GM23248 (cell line): Measurements from ENCODE around the gene PLCB3. TPM values are rescaled to one million over a fixed set of nuclear protein-coding genes. Genes with fewer than 3 reads are reported as not detected.
"Not testable (repeated sequence)": the region's sequence is repeated elsewhere in the genome, so short reads cannot be mapped to it uniquely, and the experiment has no call there.

ENCODE experiments used
- DNase-seq: peaks from one replicate; pipeline ENCODE4 v3.0.0-alpha.2; 2015
- H2AFZ ChIP-seq: fragments of 200-600 bp; sonication (generic); 2 replicates; pipeline ENCODE4 v1.6.1; 2016; ENCODE audit warnings: antibody characterized with exemption
- H3F3A ChIP-seq: fragments of 200-600 bp; sonication (generic); 2 replicates; pipeline ENCODE4 v1.6.1; 2016; ENCODE audit warnings: mild to moderate bottlenecking, antibody characterized with exemption, mixed run types; ENCODE audit not compliant: insufficient read depth
- H3K27ac ChIP-seq: fragments of 200-600 bp; sonication (generic); 2 replicates; pipeline ENCODE4 v1.5.1; 2016; ENCODE audit warnings: mild to moderate bottlenecking
- H3K27me3 ChIP-seq: fragments of 200-600 bp; sonication (generic); replicated peaks from 2 replicates; pipeline ENCODE4 v1.6.1; 2016; ENCODE audit warnings: mild to moderate bottlenecking; ENCODE audit not compliant: insufficient read depth
- H3K36me3 ChIP-seq: fragments of 200-600 bp; sonication (generic); 2 replicates; pipeline ENCODE4 v1.6.1; 2016; ENCODE audit warnings: low read depth, mild to moderate bottlenecking
- H3K4me1 ChIP-seq: fragments of 200-600 bp; sonication (generic); 2 replicates; pipeline ENCODE4 v1.6.1; 2016; ENCODE audit warnings: mild to moderate bottlenecking; ENCODE audit not compliant: insufficient read depth
- H3K4me2 ChIP-seq: fragments of 200-600 bp; sonication (generic); one replicate; pipeline ENCODE4 v1.6.1; 2016; ENCODE audit warnings: mild to moderate bottlenecking; ENCODE audit not compliant: unreplicated experiment
- H3K4me3 ChIP-seq: fragments of 200-600 bp; sonication (generic); 2 replicates; pipeline ENCODE4 v1.5.1; 2016; ENCODE audit warnings: mild to moderate bottlenecking
- H3K79me2 ChIP-seq: fragments of 200-600 bp; sonication (generic); 2 replicates; pipeline ENCODE4 v1.6.1; 2016; ENCODE audit warnings: mild to moderate bottlenecking; ENCODE audit not compliant: insufficient read depth
- H3K9ac ChIP-seq: fragments of 200-600 bp; sonication (generic); 2 replicates; pipeline ENCODE4 v1.6.1; 2016; ENCODE audit warnings: mild to moderate bottlenecking
- H3K9me2 ChIP-seq: fragments of 200-600 bp; sonication (generic); 2 replicates; pipeline ENCODE4 v1.6.1; 2016; ENCODE audit warnings: mixed run types, mild to moderate bottlenecking, moderate library complexity; ENCODE audit not compliant: insufficient read depth
- H3K9me3 ChIP-seq: fragments of 200-600 bp; sonication (generic); one replicate; pipeline ENCODE4 v1.6.1; 2017; ENCODE audit warnings: low read depth
- H4K20me1 ChIP-seq: fragments of 200-600 bp; sonication (generic); 2 replicates; pipeline ENCODE4 v1.6.0; 2016; ENCODE audit not compliant: insufficient read depth
- EZH2 ChIP-seq: fragments of 200-600 bp; sonication (generic); IDR thresholded peaks from 2 replicates; pipeline ENCODE4 v1.6.1; 2018; ENCODE audit warnings: antibody characterized with exemption, mild to moderate bottlenecking; ENCODE audit not compliant: insufficient read depth, poor library complexity, severe bottlenecking
- EZH2phosphoT487 ChIP-seq: fragments of 200-600 bp; sonication (generic); IDR thresholded peaks from 2 replicates; pipeline ENCODE4 v1.6.1; 2018; ENCODE audit warnings: antibody characterized with exemption, moderate library complexity, mild to moderate bottlenecking, low read depth; ENCODE audit not compliant: insufficient read depth
- WGBS, 2 experiments: methylation state at CpG; one replicate each; pipeline ENCODE4 v1.1.6; 2015 to 2017; ENCODE audit warnings: low lambda C conversion rate in 2 of 2, low coverage in 1 of 2; ENCODE audit errors: missing lambda C conversion rate in 2 of 2; 5-methylcytosine and 5-hydroxymethylcytosine counted together
- in situ Hi-C: fragments of 300-500 bp; cut with MboI; formaldehyde crosslinking; loops from 2 replicates; pipeline ENCODE4 v1.15.0; 2020
- polyA plus RNA-seq: library from polyadenylated mRNA; unstranded; fragments of >200 nt; fragmentation: Nextera tagmentation; extraction: Ambion mirVana; gene quantifications from 2 replicates; pipeline ENCODE4 v1.2.1, GENCODE V29; 2016
- total RNA-seq: library from RNA; depleted of rRNA; stranded (reverse); fragments of >200 nt; shearing (Covaris generic); gene quantifications from 2 replicates; pipeline ENCODE4 v1.2.3, GENCODE V29; 2014

PLCB3 gene
- total and polyA plus RNA-seq, 2 experiments from 2014 or later, result 6.5 to 32.7 TPM

GRCh38 chr11:64305075-64305690, 53.9 kb downstream of the PLCB3 start, which contains the start of gene ESRRA:
ESRRA (plus strand) TSS chr11:64305524; CDS start chr11:64307180, 1,656 bp downstream.
- peak within 1 kb of the TSS; percentile 88 for H3K4me2 ChIP-seq
- no peaks in the 10 kb centered on the region for H4K20me1 ChIP-seq
- H3K27ac ChIP-seq, result peak within 1 kb of the TSS; percentile 81
- peaks cover 22% of the 10 kb centered on the region; the same call in 1 of the 2 replicates for H3K79me2 ChIP-seq
- peak within 1 kb of the TSS; percentile 87 for H3K4me3 ChIP-seq
- H3F3A ChIP-seq, result 0 out of 2 replicates have a peak, but pooled peaks cover 11% of the 10 kb centered on the region
- no peaks in the 10 kb centered on the region for H3K9me3 ChIP-seq
- H3K36me3 ChIP-seq, result no peaks in the 10 kb centered on the region
- H2AFZ ChIP-seq, result peak within 1 kb of the TSS; percentile 78
- H3K9ac ChIP-seq, result peak within 1 kb of the TSS; percentile 79
- in situ Hi-C loops, result no loop called here
- peak; percentile 100 for DNase-seq
- H3K27me3 ChIP-seq, result no peaks in the 10 kb centered on the region
- WGBS, 2 experiments, result 2 to 4% methylated on average over 32 to 51 of the region's 81 CpGs
- TF ChIP-seq EZH2phosphoT487 (no peak), EZH2 (no peak)
- peaks cover 10% of the 10 kb centered on the region for H3K4me1 ChIP-seq
- H3K9me2 ChIP-seq, result no peaks in the 10 kb centered on the region

GRCh38 chr11:64305691-64306562, 54.6 kb downstream of the PLCB3 start:
- Histone ChIP-seq H3K36me3 (no peaks in the 10 kb centered on the region), H3K27ac (no peak overlapping the region), H3K4me2 (peak overlapping the region; percentile 75), H2AFZ (peak overlapping the region; percentile 78), H3F3A (0 out of 2 replicates have a peak, but pooled peaks cover 11% of the 10 kb centered on the region), H3K9ac (peak overlapping the region; percentile 79), H3K9me3 (no peaks in the 10 kb centered on the region), H4K20me1 (no peaks in the 10 kb centered on the region), H3K4me1 (peaks cover 6% of the 10 kb centered on the region; the same call in 1 of the 2 replicates), H3K9me2 (no peaks in the 10 kb centered on the region), H3K27me3 (no peaks in the 10 kb centered on the region), H3K79me2 (peaks cover 27% of the 10 kb centered on the region; the same call in 1 of the 2 replicates), H3K4me3 (peak overlapping the region; percentile 87)
- TF ChIP-seq EZH2 (no peak), EZH2phosphoT487 (no peak)
- in situ Hi-C loops, result no loop called here
- 1% methylated on average over 24 to 67 of the region's 71 CpGs for WGBS, 2 experiments
- DNase-seq, result peak; percentile 39

GRCh38 chr11:64306563-64306875, 55.2 kb downstream of the PLCB3 start:
- 26 to 31% methylated on average over 9 of the region's 9 CpGs for WGBS, 2 experiments
- no peak overlapping the region for H3K27ac ChIP-seq
- no peak for DNase-seq
- peaks cover 6% of the 10 kb centered on the region; the same call in 1 of the 2 replicates for H3K4me1 ChIP-seq
- H3K36me3 ChIP-seq, result no peaks in the 10 kb centered on the region
- H3K4me2 ChIP-seq, result peak overlapping the region; percentile 75
- H3K4me3 ChIP-seq, result peak overlapping the region; percentile 87
- H2AFZ ChIP-seq, result peak overlapping the region; percentile 78
- in situ Hi-C loops, result no loop called here
- H3K79me2 ChIP-seq, result peaks cover 33% of the 10 kb centered on the region; the same call in 1 of the 2 replicates
- H3F3A ChIP-seq, result 0 out of 2 replicates have a peak, but pooled peaks cover 11% of the 10 kb centered on the region
- H3K9me3 ChIP-seq, result no peaks in the 10 kb centered on the region
- H3K9ac ChIP-seq, result peak overlapping the region; percentile 79
- H3K27me3 ChIP-seq, result no peaks in the 10 kb centered on the region
- TF ChIP-seq EZH2phosphoT487 (no peak), EZH2 (no peak)
- no peaks in the 10 kb centered on the region for H3K9me2 ChIP-seq
- no peaks in the 10 kb centered on the region for H4K20me1 ChIP-seq

- peaks cover 36% of the 10 kb centered on the region; the same call in 1 of the 2 replicates for H3K79me2 ChIP-seq
- no peaks in the 10 kb centered on the region for H3K9me2 ChIP-seq
- no peak overlapping the region for H3K27ac ChIP-seq
- H3F3A ChIP-seq, result 0 out of 2 replicates have a peak, but pooled peaks cover 11% of the 10 kb centered on the region
- H3K9ac ChIP-seq, result peak overlapping the region; percentile 79; the same call in 1 of the 2 replicates
- H3K4me1 ChIP-seq, result peaks cover 6% of the 10 kb centered on the region; the same call in 1 of the 2 replicates
- in situ Hi-C loops, result no loop called here
- TF ChIP-seq EZH2phosphoT487 (no peak), EZH2 (no peak)
- H3K9me3 ChIP-seq, result no peaks in the 10 kb centered on the region
- no peaks in the 10 kb centered on the region for H3K36me3 ChIP-seq
- no peak overlapping the region for H2AFZ ChIP-seq
- H3K27me3 ChIP-seq, result no peaks in the 10 kb centered on the region
- H3K4me2 ChIP-seq, result peak overlapping the region; percentile 75
- no peaks in the 10 kb centered on the region for H4K20me1 ChIP-seq
- peak; percentile 38 for DNase-seq
- 82% methylated on average over 15 of the region's 15 CpGs for WGBS, 2 experiments
- peak overlapping the region; percentile 87 for H3K4me3 ChIP-seq
Measured at GRCh38 chr11:64306876-64307622, 55.7 kb downstream of the PLCB3 start.

- 90 to 98% methylated on average over 5 of the region's 5 CpGs for WGBS, 2 experiments
- H3K4me1 ChIP-seq, H3K27ac ChIP-seq, H3K36me3 ChIP-seq, H2AFZ ChIP-seq, in situ Hi-C loops, H3K27me3 ChIP-seq, H3K4me2 ChIP-seq, H4K20me1 ChIP-seq, H3K9ac ChIP-seq, H3K9me2 ChIP-seq, DNase-seq, H3K9me3 ChIP-seq, H3K4me3 ChIP-seq: not testable (repeated sequence)
- Histone ChIP-seq H3K79me2 (peaks cover 43% of the 10 kb centered on the region), H3F3A (peaks cover 14% of the 10 kb centered on the region)
Measured at GRCh38 chr11:64307795-64308194, 56.5 kb downstream of the PLCB3 start.
